Measurements from ENCODE around the gene HDAC4.

GRCh38 chr2:239029958-239030357, 370.9 kb downstream of the HDAC4 start:
- TF ChIP-seq GATA3 (IDR thresholded peaks at IDR 0.05; ENCODE audit: low read depth, low read length): no peak
- TF ChIP-seq GATA2 (IDR thresholded peaks at IDR 0.05; ENCODE audit: low read depth, low read length): no peak

All from SH-SY5Y (cell line).